HepG2 (cell line): ENCODE measurements around the gene ZNF597. TPM values are rescaled to one million over a fixed set of nuclear protein-coding genes. Genes with fewer than 3 reads are reported as not detected.
A peak's percentile ranks its signal among the peaks of the same experiment; 100 is the strongest.

Source experiments
- HIVEP1 ChIP-seq: sonication (generic); formaldehyde crosslinking; IDR thresholded peaks from 2 replicates; pipeline ENCODE4 v1.4.0; 2020; ENCODE audit warnings: mild to moderate bottlenecking, missing genetic modification reagents
- KLF9 ChIP-seq: IDR thresholded peaks from 2 replicates; pipeline ENCODE4 v1.6.1; 2016; ENCODE audit warnings: low read depth
- KMT2B ChIP-seq: IDR thresholded peaks from 2 replicates; pipeline ENCODE4 v1.6.1; 2016; ENCODE audit warnings: missing genetic modification reagents, missing compliant biosample characterization
- NFIC ChIP-seq: IDR thresholded peaks from 2 replicates; pipeline ENCODE4 v1.6.1; 2012; ENCODE audit warnings: mild to moderate bottlenecking, low read length, inconsistent platforms
- RBM39 ChIP-seq: fragments of 200-400 bp; formaldehyde crosslinking; IDR thresholded peaks from one replicate; pipeline ENCODE4 v1.6.1; 2018; ENCODE audit warnings: antibody characterized with exemption, mild to moderate bottlenecking, low read depth, low read length; ENCODE audit not compliant: poor library complexity, severe bottlenecking
- SRSF4 ChIP-seq: fragments of 200-400 bp; formaldehyde crosslinking; IDR thresholded peaks from one replicate; pipeline ENCODE4 v1.6.1; 2018; ENCODE audit warnings: mild to moderate bottlenecking, low read depth, low read length, moderate library complexity; ENCODE audit not compliant: poor library complexity, severe bottlenecking
- TMF1 ChIP-seq: sonication (generic); formaldehyde crosslinking; IDR thresholded peaks from 2 replicates; pipeline ENCODE4 v1.8.1; 2022; ENCODE audit warnings: low read depth, missing genetic modification reagents
- ZBTB3 ChIP-seq: sonication (generic); formaldehyde crosslinking; IDR thresholded peaks from 2 replicates; pipeline ENCODE4 v1.4.0; 2020; ENCODE audit warnings: low read depth, mild to moderate bottlenecking, moderate library complexity, missing genetic modification reagents, borderline replicate concordance
- ZNF10 ChIP-seq: sonication (generic); formaldehyde crosslinking; IDR thresholded peaks from 2 replicates; pipeline ENCODE4 v1.4.0; 2020; ENCODE audit warnings: mild to moderate bottlenecking, low read depth, missing genetic modification reagents, borderline replicate concordance
- polyA plus RNA-seq, 8 experiments: library from polyadenylated mRNA; depleted of rRNA in 3 of 8; stranded (reverse) in 7 of 8; unstranded in 1 of 8; fragments of >200 nt; fragmentation: Illumina TruSeq in 4 of 8; extraction: Trizol in 4 of 8; gene quantifications; 2 replicates each; pipeline versions ENCODE4 v1.2.1 to v1.2.3, GENCODE V29; 2011 to 2016; ENCODE audit warnings: low read depth in 4 of 8, missing spikeins in 1 of 8, mixed read lengths in 1 of 8; ENCODE audit not compliant: insufficient read depth in 1 of 8
- total RNA-seq, 5 experiments: library from RNA; depleted of rRNA; stranded (reverse); fragments of >200 nt; fragmentation: Illumina TruSeq; extraction: Trizol; gene quantifications; 2 replicates each; pipeline ENCODE4 v1.2.3, GENCODE V29; 2016; ENCODE audit warnings: low read depth in 1 of 5
- TF ChIP-seq, protein P1 (sequence below): sonication (generic); formaldehyde crosslinking; IDR thresholded peaks from 2 replicates; pipeline ENCODE4 v1.4.0; 2020; ENCODE audit warnings: mild to moderate bottlenecking, missing genetic modification reagents, borderline replicate concordance
- TF ChIP-seq, protein P2 (sequence below): sonication (generic); formaldehyde crosslinking; IDR thresholded peaks from 2 replicates; pipeline ENCODE4 v1.4.0; 2020; ENCODE audit warnings: missing genetic modification reagents; ENCODE audit errors: not compliant biosample characterization
- TF ChIP-seq, protein P3 (sequence below): sonication (generic); formaldehyde crosslinking; IDR thresholded peaks from 2 replicates; pipeline ENCODE4 v1.8.1; 2023; ENCODE audit warnings: missing genetic modification reagents, mild to moderate bottlenecking, borderline replicate concordance
- TF ChIP-seq, protein P4 (sequence below): sonication (generic); formaldehyde crosslinking; IDR thresholded peaks from 2 replicates; pipeline ENCODE4 v1.4.0; 2020; ENCODE audit warnings: mild to moderate bottlenecking, low read depth, missing genetic modification reagents
- TF ChIP-seq, protein P5 (sequence below): sonication (generic); formaldehyde crosslinking; IDR thresholded peaks from 2 replicates; pipeline ENCODE4 v1.5.0; 2020; ENCODE audit warnings: mild to moderate bottlenecking, low read depth, missing genetic modification reagents, borderline replicate concordance
- TF ChIP-seq, protein P6 (sequence below): sonication (generic); formaldehyde crosslinking; IDR thresholded peaks from 2 replicates; pipeline ENCODE4 v1.5.0; 2020; ENCODE audit warnings: missing genetic modification reagents

Gene ZNF597
- total and polyA plus RNA-seq, 2 of the 13 experiments (the other 11 are each of a cell fraction or from before 2014, with no cell fraction given), result 1.3 to 2.4 TPM

DNA sequence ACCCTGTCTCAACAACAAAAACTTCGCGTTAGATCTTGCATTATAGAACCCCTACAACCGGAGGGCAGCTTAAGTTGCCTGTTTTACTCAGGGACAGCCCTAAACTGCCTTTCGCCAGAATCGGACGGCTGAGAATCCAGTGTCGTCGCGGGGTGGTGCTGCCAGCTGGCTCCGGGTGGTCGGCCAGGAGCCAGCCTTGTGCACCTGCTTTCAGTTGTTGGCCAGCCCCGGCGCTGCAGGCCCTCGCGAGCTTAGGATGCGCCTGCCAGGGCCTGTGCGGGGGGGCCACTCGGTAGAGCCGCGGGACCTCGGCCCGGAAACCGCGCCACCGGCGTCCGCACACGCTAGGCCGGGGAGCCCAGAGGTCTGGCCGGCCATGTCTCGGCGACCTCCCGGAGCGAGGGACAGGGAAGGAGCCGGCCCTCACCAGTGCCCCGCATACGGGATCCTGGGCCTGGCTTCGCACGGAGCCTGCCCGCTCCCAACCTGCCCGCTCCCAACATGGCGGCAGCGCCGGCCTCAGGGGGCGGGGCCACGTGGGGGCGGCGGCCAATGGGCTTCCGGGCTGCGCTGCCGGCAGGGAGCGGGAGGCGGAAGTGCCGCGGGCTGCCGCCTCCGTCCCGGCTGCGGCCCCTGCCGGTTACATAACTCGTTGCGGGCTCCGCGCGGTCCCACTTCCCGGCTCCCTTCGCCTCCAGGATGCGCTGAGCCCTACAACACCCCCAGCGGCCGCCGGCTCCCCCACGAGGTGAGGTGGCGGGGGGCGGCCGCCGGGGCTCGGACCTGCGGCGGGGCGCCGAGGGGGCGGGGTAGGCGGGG, 14.3 kb upstream of the ZNF597 start (continued):
- TF ChIP-seq, protein P1, sequence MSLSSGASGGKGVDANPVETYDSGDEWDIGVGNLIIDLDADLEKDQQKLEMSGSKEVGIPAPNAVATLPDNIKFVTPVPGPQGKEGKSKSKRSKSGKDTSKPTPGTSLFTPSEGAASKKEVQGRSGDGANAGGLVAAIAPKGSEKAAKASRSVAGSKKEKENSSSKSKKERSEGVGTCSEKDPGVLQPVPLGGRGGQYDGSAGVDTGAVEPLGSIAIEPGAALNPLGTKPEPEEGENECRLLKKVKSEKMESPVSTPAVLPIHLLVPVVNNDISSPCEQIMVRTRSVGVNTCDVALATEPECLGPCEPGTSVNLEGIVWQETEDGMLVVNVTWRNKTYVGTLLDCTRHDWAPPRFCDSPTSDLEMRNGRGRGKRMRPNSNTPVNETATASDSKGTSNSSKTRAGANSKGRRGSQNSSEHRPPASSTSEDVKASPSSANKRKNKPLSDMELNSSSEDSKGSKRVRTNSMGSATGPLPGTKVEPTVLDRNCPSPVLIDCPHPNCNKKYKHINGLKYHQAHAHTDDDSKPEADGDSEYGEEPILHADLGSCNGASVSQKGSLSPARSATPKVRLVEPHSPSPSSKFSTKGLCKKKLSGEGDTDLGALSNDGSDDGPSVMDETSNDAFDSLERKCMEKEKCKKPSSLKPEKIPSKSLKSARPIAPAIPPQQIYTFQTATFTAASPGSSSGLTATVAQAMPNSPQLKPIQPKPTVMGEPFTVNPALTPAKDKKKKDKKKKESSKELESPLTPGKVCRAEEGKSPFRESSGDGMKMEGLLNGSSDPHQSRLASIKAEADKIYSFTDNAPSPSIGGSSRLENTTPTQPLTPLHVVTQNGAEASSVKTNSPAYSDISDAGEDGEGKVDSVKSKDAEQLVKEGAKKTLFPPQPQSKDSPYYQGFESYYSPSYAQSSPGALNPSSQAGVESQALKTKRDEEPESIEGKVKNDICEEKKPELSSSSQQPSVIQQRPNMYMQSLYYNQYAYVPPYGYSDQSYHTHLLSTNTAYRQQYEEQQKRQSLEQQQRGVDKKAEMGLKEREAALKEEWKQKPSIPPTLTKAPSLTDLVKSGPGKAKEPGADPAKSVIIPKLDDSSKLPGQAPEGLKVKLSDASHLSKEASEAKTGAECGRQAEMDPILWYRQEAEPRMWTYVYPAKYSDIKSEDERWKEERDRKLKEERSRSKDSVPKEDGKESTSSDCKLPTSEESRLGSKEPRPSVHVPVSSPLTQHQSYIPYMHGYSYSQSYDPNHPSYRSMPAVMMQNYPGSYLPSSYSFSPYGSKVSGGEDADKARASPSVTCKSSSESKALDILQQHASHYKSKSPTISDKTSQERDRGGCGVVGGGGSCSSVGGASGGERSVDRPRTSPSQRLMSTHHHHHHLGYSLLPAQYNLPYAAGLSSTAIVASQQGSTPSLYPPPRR (CRISPR knock-in tag), result peak; percentile 34; the same call in 1 of the 2 replicates
- TF ChIP-seq RBM39 (peak; percentile 92), NFIC (no peak), TMF1 (CRISPR knock-in tag) (no peak; the same call in 1 of the 2 replicates), ZNF10 (CRISPR knock-in tag) (no peak), HIVEP1 (CRISPR knock-in tag) (peak; percentile 62; the same call in 1 of the 2 replicates), SRSF4 (no peak), KMT2B (CRISPR knock-in tag) (peak; percentile 67), ZBTB3 (CRISPR knock-in tag) (peak; percentile 87; the same call in 1 of the 2 replicates), KLF9 (no peak)
- TF ChIP-seq, protein P2, sequence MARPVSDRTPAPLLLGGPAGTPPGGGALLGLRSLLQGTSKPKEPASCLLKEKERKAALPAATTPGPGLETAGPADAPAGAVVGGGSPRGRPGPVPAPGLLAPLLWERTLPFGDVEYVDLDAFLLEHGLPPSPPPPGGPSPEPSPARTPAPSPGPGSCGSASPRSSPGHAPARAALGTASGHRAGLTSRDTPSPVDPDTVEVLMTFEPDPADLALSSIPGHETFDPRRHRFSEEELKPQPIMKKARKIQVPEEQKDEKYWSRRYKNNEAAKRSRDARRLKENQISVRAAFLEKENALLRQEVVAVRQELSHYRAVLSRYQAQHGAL (CRISPR knock-in tag), result peak; percentile 90
- TF ChIP-seq, protein P3, sequence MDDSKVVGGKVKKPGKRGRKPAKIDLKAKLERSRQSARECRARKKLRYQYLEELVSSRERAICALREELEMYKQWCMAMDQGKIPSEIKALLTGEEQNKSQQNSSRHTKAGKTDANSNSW, result peak; percentile 70; the same call in 1 of the 2 replicates
- TF ChIP-seq, protein P4, sequence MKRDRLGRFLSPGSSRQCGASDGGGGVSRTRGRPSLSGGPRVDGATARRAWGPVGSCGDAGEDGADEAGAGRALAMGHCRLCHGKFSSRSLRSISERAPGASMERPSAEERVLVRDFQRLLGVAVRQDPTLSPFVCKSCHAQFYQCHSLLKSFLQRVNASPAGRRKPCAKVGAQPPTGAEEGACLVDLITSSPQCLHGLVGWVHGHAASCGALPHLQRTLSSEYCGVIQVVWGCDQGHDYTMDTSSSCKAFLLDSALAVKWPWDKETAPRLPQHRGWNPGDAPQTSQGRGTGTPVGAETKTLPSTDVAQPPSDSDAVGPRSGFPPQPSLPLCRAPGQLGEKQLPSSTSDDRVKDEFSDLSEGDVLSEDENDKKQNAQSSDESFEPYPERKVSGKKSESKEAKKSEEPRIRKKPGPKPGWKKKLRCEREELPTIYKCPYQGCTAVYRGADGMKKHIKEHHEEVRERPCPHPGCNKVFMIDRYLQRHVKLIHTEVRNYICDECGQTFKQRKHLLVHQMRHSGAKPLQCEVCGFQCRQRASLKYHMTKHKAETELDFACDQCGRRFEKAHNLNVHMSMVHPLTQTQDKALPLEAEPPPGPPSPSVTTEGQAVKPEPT (CRISPR knock-in tag), result peak; percentile 72; the same call in 1 of the 2 replicates
- TF ChIP-seq, protein P5, sequence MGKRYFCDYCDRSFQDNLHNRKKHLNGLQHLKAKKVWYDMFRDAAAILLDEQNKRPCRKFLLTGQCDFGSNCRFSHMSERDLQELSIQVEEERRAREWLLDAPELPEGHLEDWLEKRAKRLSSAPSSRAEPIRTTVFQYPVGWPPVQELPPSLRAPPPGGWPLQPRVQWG (CRISPR knock-in tag), result no peak
- TF ChIP-seq, protein P6, sequence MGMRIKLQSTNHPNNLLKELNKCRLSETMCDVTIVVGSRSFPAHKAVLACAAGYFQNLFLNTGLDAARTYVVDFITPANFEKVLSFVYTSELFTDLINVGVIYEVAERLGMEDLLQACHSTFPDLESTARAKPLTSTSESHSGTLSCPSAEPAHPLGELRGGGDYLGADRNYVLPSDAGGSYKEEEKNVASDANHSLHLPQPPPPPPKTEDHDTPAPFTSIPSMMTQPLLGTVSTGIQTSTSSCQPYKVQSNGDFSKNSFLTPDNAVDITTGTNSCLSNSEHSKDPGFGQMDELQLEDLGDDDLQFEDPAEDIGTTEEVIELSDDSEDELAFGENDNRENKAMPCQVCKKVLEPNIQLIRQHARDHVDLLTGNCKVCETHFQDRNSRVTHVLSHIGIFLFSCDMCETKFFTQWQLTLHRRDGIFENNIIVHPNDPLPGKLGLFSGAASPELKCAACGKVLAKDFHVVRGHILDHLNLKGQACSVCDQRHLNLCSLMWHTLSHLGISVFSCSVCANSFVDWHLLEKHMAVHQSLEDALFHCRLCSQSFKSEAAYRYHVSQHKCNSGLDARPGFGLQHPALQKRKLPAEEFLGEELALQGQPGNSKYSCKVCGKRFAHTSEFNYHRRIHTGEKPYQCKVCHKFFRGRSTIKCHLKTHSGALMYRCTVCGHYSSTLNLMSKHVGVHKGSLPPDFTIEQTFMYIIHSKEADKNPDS, result peak; percentile 50; the same call in 1 of the 2 replicates
